HG02970 (cell line): ENCODE measurements around the gene JAK3.
"Not testable (repeated sequence)": the region's sequence is repeated elsewhere in the genome, so short reads cannot be mapped to it uniquely, and the experiment has no call there.

Source experiments
- ATAC-seq: cut with Tn5 transposase; IDR thresholded peaks from one replicate; pipeline ENCODE4 v1.9.1; 2021; ENCODE audit warnings: mild to moderate bottlenecking, moderate library complexity, moderate number of reproducible peaks; ENCODE audit not compliant: unreplicated experiment, low FRiP score

JAK3 gene

DNA sequence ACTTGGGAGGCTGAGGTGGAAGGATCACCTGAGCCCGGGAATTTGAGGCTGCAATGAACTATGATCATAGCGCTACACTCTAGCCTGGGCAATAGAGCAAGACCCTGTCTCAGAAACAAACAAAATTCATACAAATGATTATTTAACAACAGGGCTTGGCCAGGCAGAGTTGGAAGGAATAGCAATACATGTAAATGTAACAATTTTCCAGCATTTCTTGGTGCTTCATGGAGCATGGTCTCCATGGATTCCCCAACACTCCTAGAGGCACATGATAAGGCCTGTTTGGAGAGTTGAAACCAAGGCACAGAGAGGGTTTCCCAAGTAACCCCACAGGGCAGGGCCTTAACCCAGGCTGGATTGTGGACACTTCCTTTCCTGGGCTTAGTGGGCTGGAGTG lies 36.7 kb downstream of the JAK3 start:
- no peak for ATAC-seq

DNA sequence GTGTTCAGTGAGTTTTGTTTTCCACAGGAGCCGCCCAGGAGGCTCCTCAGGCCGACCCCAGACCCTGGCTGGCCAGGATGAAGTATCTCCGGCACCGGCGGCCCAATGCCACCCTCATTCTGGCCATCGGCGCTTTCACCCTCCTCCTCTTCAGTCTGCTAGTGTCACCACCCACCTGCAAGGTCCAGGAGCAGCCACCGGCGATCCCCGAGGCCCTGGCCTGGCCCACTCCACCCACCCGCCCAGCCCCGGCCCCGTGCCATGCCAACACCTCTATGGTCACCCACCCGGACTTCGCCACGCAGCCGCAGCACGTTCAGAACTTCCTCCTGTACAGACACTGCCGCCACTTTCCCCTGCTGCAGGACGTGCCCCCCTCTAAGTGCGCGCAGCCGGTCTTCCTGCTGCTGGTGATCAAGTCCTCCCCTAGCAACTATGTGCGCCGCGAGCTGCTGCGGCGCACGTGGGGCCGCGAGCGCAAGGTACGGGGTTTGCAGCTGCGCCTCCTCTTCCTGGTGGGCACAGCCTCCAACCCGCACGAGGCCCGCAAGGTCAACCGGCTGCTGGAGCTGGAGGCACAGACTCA lies 40.0 kb downstream of the JAK3 start:
- no peak for ATAC-seq

GRCh38 chr19:17806945-17807344 lies 40.8 kb downstream of the JAK3 start:
- no peak for ATAC-seq

DNA sequence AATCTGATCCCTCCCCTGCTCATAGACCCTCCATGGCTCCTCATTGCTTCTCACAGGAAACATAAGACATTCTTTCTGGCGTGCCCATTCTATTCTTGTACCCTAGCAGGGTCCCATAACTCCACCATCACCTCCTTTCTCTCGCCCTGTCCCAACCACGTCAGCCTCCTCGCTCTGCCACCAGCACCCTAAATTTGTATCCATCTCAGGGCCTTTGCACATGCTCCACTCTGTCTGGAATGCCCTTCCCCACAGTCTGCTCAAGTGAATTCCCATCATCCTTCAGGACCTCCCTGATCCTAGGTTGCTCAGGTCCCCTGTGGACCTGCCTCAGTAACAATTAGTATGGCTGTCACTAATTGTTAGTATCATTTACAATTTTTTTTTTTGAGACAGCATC lies 42.4 kb downstream of the JAK3 start:
- ATAC-seq = no peak

GRCh38 chr19:17803264-17803896 lies 44.4 kb downstream of the JAK3 start:
- no peak for ATAC-seq

GRCh38 chr19:17802137-17802858 lies 45.5 kb downstream of the JAK3 start:
- no peak for ATAC-seq

GRCh38 chr19:17798599-17798998 lies 49.2 kb downstream of the JAK3 start:
- not testable (repeated sequence) for ATAC-seq

DNA sequence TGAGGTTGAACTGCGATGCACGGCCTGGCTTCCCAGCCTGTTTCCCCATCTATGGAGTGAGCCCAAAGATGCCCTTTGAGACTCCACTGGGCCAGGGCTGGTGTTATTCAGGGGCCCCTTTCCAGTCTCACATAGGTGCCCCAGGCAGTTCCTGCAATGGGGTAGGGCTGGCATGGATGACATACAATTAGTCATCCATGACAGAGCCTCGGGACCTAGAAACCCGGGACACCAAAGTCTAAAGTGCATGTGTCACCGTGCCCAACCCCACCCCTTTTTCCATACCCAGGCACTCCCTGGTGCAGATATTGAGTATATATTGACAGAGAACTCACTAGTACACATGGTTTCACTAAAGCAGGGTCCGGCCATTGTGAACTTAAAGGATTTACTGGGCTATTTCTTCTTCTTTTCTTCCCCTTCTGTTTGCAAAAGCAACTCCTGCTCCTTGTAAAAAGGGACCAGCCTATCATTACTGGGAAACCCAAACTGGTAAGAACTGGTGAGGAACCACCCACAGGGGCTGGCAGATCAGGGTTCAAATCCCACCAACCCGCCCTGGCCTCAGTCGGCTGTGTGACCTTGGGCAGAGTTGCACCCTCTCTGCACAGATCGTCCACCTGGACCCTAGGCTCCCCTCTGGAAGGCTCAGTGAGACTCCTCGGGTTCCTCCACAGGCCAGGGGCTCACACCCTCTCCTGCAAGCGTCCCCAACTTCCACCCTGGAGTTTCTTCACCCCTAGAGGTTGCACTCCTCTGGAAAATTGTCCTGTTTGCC lies 50.2 kb downstream of the JAK3 start:
- no peak for ATAC-seq

DNA sequence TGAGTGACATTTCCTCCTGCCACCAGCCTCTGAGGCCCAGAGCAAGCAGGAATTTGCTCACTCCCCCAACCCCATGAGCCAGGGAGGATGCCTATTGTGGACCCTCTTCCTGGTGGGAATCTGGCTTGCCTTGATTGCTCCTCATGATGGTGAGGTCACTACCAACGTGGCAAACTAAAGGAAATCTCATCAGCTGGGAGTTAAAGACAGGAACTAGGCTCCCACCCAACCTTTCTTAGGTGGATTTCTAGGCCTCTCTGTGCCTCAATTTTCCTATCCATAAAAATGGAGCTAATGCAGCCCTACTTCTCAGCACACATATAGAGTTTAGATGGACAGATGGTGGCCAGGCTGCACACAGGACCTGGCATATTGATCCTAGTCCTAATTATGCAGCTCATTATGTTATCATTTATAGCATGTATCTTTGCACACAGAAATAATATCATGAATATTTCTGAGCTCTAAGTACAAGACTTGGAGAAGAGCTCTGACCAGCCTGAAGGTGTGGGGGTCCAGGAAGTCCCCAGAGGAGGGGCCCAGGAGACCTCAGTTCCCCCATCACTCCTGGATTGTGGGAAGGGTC lies 50.9 kb downstream of the JAK3 start:
- no peak for ATAC-seq

DNA sequence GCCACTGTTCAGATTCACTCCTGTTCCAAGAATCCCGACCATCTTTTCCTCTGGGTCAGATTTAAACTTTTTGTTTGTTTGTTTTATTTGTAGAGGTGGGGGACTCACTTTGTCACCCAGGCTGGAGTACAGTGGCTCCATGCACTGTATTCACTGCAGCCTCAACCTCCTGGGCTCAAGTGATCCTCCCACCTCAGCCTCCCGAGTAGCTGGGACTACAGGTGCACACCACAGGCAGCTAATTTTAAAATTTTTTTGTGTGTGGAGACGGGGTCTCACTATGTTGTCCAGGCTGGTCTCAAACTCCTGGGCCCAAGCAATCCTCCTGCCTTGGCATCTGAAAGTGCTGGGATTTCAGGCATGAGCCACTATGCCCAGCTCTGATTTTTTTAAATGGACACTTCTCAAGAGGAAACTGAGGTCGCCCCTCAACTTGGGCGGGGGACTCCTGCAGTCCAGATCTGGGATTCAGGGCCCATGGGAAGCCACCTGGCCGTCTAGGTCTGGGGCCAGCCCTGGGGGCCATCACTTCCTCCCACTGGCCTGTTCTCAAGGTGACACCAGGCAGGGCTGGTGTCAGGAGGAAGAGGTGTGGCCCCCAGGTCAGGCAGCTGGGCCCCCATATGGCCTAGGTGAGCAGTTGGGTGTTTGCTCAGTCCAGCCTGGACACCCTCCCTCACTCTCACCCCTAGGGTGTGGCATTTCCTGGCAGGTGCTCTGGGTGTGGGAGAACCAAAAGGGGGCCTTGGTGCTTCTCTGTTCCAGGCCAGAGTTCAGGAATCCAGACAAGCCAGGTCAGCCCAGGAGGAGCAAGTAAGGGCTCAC lies 51.6 kb downstream of the JAK3 start:
- ATAC-seq = no peak

DNA sequence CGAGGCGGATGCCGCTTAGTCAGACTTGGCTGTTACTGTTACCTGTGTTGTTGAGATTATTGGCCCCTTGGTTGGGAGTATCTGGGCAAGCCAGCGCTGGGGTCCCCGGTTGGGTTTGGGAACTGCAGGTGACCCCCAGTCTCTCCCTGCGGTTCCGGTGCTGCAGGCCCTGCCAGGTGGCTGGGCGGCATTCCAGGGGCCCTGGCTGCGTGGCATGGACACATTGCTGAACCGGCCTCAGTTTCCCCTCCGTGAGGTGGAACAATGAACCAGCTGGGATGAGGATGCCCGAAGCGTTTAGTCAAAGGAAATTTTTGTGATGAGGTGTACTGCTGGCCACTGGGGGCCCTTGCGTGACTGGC lies 52.3 kb downstream of the JAK3 start:
- no peak for ATAC-seq

DNA sequence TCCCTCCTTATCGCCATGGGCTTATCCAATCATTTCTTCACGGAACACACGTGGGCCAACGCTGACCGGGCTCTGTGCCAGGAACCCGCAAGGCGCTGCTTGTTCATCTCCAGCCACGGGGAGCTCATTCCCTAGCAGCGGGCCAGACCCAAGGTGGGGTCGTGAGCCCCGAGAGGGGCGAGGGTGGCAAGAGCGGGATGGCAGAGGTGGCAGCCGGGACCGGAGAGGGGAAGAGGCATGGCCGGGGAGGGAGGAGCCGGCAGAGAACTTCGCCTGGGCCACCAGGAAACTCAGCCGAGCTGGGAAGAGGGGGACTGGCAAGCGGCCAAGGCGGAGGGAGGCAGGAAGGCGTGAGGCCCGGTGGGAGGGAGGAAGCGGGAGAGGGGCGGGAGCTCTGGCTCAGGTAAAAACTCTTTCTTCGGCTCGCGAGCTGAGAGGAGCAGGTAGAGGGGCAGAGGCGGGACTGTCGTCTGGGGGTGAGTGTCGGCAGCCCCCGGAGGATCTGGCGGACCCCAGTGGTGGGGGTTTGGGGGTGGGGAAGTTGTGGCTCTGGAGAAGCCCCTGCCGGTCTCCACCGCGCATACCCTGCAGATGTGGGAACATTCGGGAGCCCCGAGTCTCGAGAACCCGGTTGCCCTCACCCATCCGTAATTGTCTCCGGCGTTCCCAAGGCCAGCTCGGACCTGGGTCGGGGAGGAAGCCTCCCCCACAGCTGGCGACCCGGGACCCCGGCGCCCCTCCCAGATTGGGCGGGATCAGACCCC lies 52.9 kb downstream of the JAK3 start, which contains the start of gene B3GNT3:
TSS of gene B3GNT3 (plus strand) at position 408 of the 764 bp plus-strand sequence. CDS start 12,670 bp downstream, outside the sequence.
- ATAC-seq = no peak

GRCh38 chr19:17794412-17794730 lies 53.4 kb downstream of the JAK3 start:
- no peak for ATAC-seq

DNA sequence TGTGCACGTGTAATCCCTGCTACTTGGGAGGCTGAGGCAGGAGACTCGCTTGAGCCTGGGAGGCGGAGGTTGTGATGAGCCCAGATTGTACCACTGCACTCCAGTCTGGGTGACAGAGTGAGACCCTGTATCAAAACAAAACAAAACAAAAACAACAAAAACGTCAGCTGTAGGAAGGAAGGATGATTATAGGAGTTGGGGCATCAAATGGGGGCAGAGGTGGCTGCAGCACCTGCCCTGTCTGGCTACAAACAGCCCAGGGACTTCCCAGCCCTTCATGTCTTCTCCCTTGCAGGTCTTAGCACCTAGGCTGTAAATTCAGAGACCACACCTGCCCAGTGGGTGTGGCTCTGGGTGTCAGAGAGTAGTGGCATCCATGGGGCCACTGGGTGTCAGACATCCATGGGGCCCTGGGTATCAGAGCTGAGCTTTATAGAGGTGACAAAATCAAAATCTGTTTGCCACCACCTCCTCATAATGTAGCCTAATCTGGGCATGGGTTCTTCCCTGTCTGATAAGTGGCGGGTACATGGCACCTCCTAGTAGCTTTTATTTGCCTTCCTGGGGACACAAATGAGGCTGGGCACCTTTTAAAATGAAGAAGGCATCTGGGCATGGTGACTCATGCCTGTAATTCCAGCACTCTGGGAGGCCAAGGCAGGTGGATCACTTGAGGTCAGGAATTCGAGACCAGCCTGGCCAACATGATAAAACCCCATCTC lies 57.6 kb downstream of the JAK3 start:
- no peak for ATAC-seq

DNA sequence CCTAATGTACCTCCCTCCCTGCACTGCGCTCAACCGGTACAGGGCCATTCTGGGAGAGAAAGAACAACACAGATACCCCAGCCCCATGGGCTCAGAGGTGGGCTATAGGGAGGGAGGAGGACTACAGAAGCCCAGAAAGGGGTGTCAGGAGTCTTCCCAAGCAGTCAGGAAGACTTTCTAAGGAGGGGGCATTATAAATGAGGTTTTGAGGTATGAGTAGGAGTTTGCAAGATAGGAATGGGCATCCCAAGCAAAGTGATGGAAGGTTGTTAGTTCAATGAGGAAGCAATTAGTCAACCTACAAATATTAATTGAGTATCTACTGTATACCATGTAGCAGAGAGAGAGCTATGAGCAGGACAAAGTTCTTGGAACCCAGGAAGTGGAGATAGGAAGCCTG lies 59.1 kb downstream of the JAK3 start:
- no peak for ATAC-seq

GRCh38 chr19:17787274-17787913 lies 60.4 kb downstream of the JAK3 start:
- no peak for ATAC-seq

DNA sequence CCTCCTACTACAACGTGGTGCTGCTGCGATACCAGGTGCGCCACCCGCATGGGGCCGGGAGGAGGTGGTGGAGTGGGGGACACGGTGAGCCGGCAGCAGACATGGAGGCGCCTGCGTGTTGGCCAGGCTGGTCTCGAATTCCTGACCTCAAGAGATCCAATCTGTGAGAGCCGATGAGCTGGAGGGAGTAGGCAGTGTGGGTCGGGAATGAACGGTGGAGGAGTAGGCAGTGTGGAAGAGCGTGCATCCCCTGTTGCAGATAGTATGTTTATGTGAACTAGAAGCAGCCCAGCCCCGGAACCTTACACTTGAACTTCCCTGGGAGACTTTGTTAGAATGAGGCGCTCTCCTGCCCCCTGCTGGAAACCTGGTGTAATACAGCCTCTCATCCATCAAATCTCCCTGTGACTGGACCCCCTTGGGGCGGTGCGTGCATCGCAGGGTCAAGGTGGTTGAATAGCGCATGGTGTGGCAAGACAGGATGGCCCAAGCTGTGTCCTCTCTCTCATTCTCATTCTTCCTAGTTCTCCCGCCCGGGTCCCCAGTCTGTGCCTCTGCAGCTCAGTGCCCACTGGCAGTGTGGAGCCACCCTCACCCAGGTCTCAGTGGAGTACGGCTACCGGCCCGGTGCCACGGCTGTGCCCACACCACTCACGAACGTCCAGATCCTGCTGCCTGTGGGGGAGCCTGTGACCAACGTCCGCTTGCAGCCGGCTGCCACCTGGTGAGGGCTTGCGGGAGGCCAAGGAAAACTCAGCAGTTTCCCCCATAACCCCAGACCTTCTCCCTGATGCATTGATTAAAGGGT lies 63.4 kb downstream of the JAK3 start:
- no peak for ATAC-seq
